Ovary (tissue), 3 donors: ENCODE measurements around the gene USP32.

Source experiments
- EP300 ChIP-seq: sonication (generic); formaldehyde crosslinking; IDR thresholded peaks from one replicate; pipeline ENCODE4 v1.6.1; 2017; ENCODE audit warnings: antibody characterized with exemption
- TF ChIP-seq, protein P1 (sequence below), 3 donors: fragments of 450-650 bp in 2 of 3; fragments of 200-600 bp in 1 of 3; IDR thresholded peaks; one replicate each; pipeline versions ENCODE4 v1.5.1 to v1.8.0; 2016 to 2022; ENCODE audit warnings: antibody characterized with exemption in 3 of 3, mild to moderate bottlenecking in 1 of 3
- donor health status: DM: no; HTN: no; CAD: no.

DNA sequence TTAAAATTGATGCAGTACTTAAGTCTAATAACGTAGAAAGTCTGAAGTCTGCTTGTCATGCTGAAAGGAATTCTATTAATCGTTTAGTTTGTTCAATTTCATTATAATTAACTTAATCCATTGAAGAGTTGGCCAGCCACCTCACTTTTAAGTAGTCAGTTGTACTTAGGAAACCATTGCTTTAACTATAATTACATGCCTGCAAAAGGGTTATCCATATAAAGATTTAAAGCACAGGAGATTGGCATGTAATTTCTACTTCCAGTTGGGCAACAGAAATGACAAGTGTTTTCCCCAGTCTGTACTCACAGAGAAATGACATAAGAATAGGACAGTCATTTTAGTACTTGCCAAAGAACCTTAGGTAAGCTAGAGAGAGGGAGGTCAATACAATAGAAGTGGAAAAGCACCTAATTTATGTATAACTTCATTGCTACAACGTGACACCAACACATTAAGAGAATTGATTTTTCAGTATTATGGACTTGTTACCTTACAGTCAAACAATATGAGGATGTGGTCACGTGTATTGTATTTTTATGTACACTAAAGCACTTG lies 3.7 kb upstream of the USP32 start:
- TF ChIP-seq, protein P1, sequence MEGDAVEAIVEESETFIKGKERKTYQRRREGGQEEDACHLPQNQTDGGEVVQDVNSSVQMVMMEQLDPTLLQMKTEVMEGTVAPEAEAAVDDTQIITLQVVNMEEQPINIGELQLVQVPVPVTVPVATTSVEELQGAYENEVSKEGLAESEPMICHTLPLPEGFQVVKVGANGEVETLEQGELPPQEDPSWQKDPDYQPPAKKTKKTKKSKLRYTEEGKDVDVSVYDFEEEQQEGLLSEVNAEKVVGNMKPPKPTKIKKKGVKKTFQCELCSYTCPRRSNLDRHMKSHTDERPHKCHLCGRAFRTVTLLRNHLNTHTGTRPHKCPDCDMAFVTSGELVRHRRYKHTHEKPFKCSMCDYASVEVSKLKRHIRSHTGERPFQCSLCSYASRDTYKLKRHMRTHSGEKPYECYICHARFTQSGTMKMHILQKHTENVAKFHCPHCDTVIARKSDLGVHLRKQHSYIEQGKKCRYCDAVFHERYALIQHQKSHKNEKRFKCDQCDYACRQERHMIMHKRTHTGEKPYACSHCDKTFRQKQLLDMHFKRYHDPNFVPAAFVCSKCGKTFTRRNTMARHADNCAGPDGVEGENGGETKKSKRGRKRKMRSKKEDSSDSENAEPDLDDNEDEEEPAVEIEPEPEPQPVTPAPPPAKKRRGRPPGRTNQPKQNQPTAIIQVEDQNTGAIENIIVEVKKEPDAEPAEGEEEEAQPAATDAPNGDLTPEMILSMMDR (IDR thresholded peaks at IDR 0.05), result no peak
- no peak for TF ChIP-seq EP300
